Muscle of leg (tissue), 11 donors: ENCODE data around the gene TSPAN9. TPM values are rescaled to one million over a fixed set of nuclear protein-coding genes. Genes with fewer than 3 reads are reported as not detected.

Experiments used
- DNase-seq: peaks from one replicate; pipeline ENCODE4 v3.0.0; 2013
- H3K27ac ChIP-seq: one replicate; pipeline ENCODE4 v1.5.1; 2013; ENCODE audit warnings: mild to moderate bottlenecking, low read length, control low read depth
- H3K27me3 ChIP-seq: one replicate; pipeline ENCODE4 v1.6.1; 2013; ENCODE audit warnings: low read length; ENCODE audit not compliant: control insufficient read depth, insufficient read depth
- H3K36me3 ChIP-seq: one replicate; pipeline ENCODE4 v1.6.1; 2013; ENCODE audit warnings: low read length; ENCODE audit not compliant: control insufficient read depth, insufficient read depth
- H3K4me1 ChIP-seq: one replicate; pipeline ENCODE4 v1.6.1; 2013; ENCODE audit warnings: low read length; ENCODE audit not compliant: control insufficient read depth, insufficient read depth
- H3K4me3 ChIP-seq: one replicate; pipeline ENCODE4 v1.5.1; 2013; ENCODE audit warnings: low read length, control low read depth
- H3K9me3 ChIP-seq: replicated peaks from 2 replicates; pipeline ENCODE4 v1.6.1; 2013; ENCODE audit warnings: low read depth, low read length; ENCODE audit not compliant: control insufficient read depth
- WGBS: methylation state at CpG from one replicate; pipeline ENCODE4 v1.1.5; 2013; ENCODE audit warnings: missing lambda C conversion rate; ENCODE audit not compliant: insufficient coverage; 5-methylcytosine and 5-hydroxymethylcytosine counted together
- polyA plus RNA-seq, 8 donors: library from polyadenylated mRNA; unstranded; fragments of 120-200 nt; gene quantifications; one replicate each; pipeline versions ENCODE4 v1.2.1 to v1.2.3, GENCODE V29; 2013; ENCODE audit warnings: inconsistent platforms in 1 of 8, low replicate concordance in 1 of 8; ENCODE audit not compliant: insufficient read length in 8 of 8, insufficient read depth in 1 of 8
- total RNA-seq: library from RNA; stranded (reverse); fragments of 120-200 nt; gene quantifications from one replicate; pipeline ENCODE4 v1.2.4, GENCODE V29; 2013

The TSPAN9 gene
- total and polyA plus RNA-seq, 9 donors: 56.6 to 142 (median 116) TPM

DNA sequence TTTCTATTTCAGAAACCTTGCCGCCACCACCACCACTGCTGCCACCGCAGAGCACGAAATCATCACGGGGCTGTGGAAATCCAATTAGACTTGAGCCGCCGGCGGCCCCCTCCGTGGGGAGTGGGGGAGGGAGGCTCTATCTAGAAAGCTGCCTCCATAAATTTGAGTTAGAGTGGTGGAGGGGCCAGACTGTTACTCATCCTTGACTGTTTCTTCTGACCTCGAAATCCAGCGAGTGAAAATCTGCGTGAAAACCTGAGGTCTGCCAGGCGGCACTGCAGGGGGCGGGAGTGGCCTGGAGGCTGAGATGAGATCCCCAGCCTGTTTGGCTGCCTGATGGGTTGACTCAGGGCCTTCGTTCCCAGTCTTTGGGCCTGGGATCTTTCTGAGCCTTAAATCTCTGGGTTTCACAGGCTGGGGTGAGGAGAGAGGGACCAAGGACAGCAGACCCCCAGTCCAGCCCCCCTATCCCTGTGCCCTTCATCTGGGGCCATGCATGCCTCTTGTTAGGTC lies 29.9 kb downstream of the TSPAN9 start:
- DNase-seq: no peak
- peaks cover 2% of the 10 kb centered on the region for H3K27me3 ChIP-seq
- no peaks in the 10 kb centered on the region for H3K36me3 ChIP-seq
- H3K9me3 ChIP-seq: no peaks in the 10 kb centered on the region
- no peak overlapping the region for H3K4me3 ChIP-seq
- WGBS: 47% methylated on average over 5 of the region's 14 CpGs
- H3K27ac ChIP-seq: no peak overlapping the region
- H3K4me1 ChIP-seq: peaks cover 33% of the 10 kb centered on the region

DNA sequence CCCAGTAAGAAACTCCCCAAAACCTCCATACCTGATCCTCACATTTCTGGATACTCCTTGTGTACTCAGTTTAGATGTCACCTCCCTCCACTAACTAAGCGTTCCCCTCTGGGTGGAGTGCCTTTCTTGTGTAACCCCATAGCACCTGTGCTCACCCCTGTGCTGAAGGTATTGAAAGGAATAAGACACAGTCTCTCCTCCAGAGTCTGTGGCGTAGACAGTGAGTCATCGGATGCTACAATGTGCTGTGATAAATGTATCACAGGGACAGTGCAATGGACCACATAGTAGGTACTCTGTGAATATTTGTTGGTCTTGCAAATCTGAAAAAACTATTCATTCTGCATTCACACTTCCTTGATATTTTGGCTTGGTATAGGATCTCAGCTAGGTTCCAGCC lies 30.8 kb downstream of the TSPAN9 start:
- no peaks in the 10 kb centered on the region for H3K36me3 ChIP-seq
- no CpG with 5 or more reads among the region's 3 CpGs for whole genome bisulfite sequencing
- H3K9me3 ChIP-seq: no peaks in the 10 kb centered on the region
- no peak for DNase-seq
- peaks cover 30% of the 10 kb centered on the region for H3K4me1 ChIP-seq
- no peak overlapping the region for H3K27ac ChIP-seq
- H3K27me3 ChIP-seq: peaks cover 2% of the 10 kb centered on the region
- H3K4me3 ChIP-seq: no peak overlapping the region

DNA sequence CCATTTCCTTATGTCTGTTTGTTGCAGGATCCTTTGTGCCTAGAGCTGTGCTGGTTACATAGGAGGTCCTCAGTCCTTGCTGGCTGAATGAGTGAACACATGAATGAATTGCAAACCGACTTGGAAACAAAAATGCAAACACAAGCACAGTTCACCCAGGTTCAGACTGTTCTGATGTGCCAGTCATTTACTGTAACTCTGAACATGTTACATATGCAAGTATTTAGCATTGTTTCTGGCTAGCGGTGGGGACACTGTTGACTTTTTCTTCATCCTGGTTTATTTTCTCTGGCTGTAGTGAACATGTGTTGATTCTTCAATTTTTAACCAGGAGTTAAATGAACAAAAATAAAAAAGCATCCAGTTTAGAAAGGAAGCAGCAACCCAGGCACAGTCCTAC lies 33.4 kb downstream of the TSPAN9 start:
- DNase-seq: no peak
- no peak overlapping the region for H3K27ac ChIP-seq
- no peaks in the 10 kb centered on the region for H3K9me3 ChIP-seq
- no peaks in the 10 kb centered on the region for H3K36me3 ChIP-seq
- no CpG with 5 or more reads among the region's 2 CpGs for WGBS
- H3K4me1 ChIP-seq: peaks cover 15% of the 10 kb centered on the region
- H3K4me3 ChIP-seq: no peak overlapping the region
- peaks cover 2% of the 10 kb centered on the region for H3K27me3 ChIP-seq

DNA sequence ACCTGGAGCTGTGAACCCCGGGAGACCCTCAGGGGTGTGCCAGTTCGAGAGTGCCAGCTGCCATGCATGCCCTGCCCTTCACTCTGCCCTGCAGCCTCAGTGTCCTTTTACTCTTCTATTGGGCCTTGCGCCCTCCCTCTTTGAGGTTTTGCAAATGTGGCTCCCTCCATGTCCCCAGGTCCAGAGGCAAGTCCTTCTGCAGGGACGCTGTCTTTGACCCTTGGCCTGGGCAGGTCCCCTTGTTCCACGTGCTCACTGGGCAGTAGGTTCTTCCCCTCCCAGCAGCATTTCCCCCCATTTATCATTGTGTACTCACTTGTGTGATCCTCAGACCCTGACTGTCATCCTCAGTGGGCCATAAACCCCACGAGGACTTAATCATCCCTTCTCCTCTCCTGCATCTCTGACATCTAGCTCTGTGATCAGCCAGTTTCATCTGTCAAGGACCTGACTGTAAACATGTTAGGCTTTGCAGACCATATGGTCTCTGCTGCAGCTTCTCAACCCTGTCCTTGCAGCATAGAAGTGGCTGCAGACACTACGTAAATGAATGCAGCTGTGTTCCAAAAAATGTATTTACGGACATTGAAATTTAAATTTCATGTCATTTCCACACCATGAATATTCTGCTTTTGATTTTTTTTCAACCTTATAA lies 36.6 kb downstream of the TSPAN9 start:
- WGBS: 68% methylated on average over 7 of the region's 8 CpGs

DNA sequence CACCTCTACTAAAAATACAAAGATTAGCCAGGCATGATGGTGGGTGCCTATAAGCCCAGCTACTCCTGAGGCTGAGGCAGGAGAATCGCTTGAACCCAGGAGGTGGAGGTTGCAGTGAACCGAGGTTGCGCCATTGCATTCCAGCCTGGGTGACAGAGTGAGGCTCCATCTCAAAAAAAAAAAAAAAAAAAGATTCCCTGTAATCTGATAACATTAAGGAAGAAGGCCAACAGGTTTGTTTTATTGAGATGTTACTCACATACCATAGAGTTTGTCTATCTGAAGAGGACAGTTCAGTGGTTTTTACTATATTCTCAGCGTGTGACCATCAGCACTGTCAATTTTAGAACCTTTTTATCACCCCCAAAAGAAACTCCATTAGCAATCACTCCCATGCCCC lies 37.5 kb downstream of the TSPAN9 start:
- H3K27me3 ChIP-seq: peaks cover 6% of the 10 kb centered on the region
- WGBS: no CpG with 5 or more reads among the region's 4 CpGs
- no peaks in the 10 kb centered on the region for H3K36me3 ChIP-seq
- no peaks in the 10 kb centered on the region for H3K9me3 ChIP-seq
- no peak overlapping the region for H3K4me3 ChIP-seq
- H3K4me1 ChIP-seq: peaks cover 24% of the 10 kb centered on the region
- no peak overlapping the region for H3K27ac ChIP-seq
- DNase-seq: no peak

More for the DNA sequence above, 36.6 kb downstream of the TSPAN9 start:
- H3K27me3 ChIP-seq: peaks cover 6% of the 10 kb centered on the region
- no peaks in the 10 kb centered on the region for H3K36me3 ChIP-seq
- no peaks in the 10 kb centered on the region for H3K9me3 ChIP-seq
- no peak for DNase-seq
- peaks cover 19% of the 10 kb centered on the region for H3K4me1 ChIP-seq
- H3K4me3 ChIP-seq: no peak overlapping the region
- H3K27ac ChIP-seq: no peak overlapping the region

DNA sequence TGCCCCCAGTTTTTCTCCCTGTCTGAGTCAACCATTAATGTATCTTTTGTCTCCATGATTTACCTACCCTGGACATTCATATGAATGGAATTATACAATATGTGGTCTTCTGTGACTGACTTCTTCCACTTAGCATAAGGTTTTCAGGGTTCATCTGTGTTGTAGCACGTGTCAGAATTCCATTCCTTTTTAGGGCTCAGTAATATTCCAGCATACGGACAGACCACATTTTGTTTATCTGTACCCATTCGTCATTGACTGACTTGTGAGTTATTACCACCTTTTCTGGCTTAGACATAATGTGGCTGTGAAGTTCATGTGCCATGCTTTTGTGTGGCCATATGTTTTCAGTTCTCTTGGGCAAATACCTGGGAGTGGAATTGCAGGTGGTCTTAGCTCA lies 37.9 kb downstream of the TSPAN9 start:
- Histone ChIP-seq H3K9me3 (no peaks in the 10 kb centered on the region), H3K4me1 (peaks cover 28% of the 10 kb centered on the region), H3K36me3 (no peaks in the 10 kb centered on the region), H3K27ac (no peak overlapping the region), H3K4me3 (no peak overlapping the region), H3K27me3 (peaks cover 6% of the 10 kb centered on the region)
- WGBS: no CpG with 5 or more reads among the region's 3 CpGs
- no peak for DNase-seq

DNA sequence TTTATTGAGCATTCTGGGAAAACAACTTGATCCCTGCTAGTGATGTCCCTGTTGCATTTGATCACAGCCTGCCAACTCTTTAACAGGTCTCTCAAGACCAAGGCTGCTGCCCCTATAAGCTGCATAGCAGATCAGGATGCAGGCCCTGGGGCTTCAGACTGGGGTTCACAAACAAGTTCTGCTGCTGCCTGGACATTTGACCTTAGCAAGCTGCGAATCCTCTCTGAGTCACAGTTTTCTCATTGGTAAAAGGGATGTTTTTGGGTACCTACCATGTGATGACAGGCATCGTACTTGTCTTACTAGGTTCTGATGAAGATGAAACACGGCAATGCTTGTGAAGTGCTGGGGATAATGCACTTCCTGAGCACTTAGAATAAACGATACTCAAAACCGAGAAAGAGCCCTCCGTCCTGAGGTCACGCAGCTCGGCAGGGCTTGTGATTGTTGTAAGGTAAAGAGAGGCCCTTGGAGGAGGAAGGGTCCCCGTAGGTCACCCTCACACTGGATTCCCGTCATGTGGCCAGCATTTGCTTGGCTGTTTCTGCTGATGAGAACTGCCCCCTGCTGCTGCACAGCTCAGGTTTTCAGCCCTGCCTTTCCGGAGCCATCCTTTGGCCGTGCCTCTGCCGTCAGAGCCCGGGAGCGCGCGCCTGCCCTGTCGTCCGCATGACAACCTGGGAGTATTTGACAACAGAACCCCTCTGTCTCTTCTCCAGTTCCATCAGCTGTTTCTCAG lies 39.1 kb downstream of the TSPAN9 start:
- Histone ChIP-seq H3K36me3 (no peaks in the 10 kb centered on the region), H3K27ac (peak overlapping the region; percentile 55), H3K4me3 (no peak overlapping the region), H3K27me3 (peaks cover 6% of the 10 kb centered on the region), H3K9me3 (no peaks in the 10 kb centered on the region), H3K4me1 (peaks cover 35% of the 10 kb centered on the region)
- no peak for DNase-seq
- WGBS: 51% methylated on average over 18 of the region's 19 CpGs

DNA sequence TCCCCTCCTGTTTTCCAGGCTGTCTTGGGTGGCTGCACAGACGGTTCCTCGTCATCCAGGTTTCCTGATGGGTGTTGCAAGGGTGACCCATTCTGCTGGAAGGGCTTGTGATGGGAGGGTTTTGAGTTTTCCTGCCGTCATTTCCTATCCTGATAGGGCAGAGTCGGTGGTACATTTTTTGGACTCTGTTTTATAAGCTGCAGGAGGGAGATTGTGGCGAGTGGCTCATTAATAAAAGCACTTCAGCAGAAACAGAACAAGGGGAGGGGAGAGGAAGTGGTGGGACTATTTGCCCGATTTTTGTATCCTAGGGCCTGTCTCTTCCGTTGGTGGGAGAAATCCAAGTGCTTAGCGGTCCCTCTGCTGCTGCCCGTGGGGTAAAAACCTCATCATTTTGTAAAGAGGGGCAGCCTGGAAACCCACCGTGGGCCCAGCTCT lies 40.0 kb downstream of the TSPAN9 start:
- no peak for DNase-seq
- H3K4me3 ChIP-seq: no peak overlapping the region
- H3K36me3 ChIP-seq: no peaks in the 10 kb centered on the region
- WGBS: 46% methylated on average over 8 of the region's 10 CpGs
- H3K9me3 ChIP-seq: no peaks in the 10 kb centered on the region
- peaks cover 6% of the 10 kb centered on the region for H3K27me3 ChIP-seq
- H3K4me1 ChIP-seq: peaks cover 35% of the 10 kb centered on the region
- H3K27ac ChIP-seq: peak overlapping the region; percentile 55

DNA sequence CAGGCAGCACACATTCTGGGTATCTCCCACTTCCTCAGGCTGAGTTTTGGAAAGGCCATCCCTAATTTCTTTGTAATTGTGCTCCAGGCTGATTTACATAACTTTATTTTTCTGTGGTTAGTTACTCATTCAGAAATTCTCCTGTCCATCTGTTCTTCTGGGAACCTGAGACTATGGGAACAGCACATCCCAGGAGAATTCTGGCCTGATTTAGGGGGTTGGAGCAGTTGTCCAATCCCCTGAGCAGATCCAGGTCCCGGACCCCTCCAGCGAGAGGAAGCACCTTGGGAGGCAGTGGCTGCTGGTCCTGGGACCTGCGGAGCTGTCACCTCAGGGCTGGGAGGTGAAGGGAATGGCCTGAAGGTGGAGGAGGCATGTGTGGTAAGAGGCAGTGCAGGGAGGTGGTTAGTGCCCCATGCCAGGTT lies 40.4 kb downstream of the TSPAN9 start:
- WGBS: 70% methylated on average over 3 of the region's 3 CpGs
- Histone ChIP-seq H3K27me3 (peaks cover 6% of the 10 kb centered on the region), H3K27ac (peak overlapping the region; percentile 47), H3K36me3 (no peaks in the 10 kb centered on the region), H3K9me3 (no peaks in the 10 kb centered on the region), H3K4me1 (peaks cover 38% of the 10 kb centered on the region), H3K4me3 (no peak overlapping the region)
- DNase-seq: no peak

DNA sequence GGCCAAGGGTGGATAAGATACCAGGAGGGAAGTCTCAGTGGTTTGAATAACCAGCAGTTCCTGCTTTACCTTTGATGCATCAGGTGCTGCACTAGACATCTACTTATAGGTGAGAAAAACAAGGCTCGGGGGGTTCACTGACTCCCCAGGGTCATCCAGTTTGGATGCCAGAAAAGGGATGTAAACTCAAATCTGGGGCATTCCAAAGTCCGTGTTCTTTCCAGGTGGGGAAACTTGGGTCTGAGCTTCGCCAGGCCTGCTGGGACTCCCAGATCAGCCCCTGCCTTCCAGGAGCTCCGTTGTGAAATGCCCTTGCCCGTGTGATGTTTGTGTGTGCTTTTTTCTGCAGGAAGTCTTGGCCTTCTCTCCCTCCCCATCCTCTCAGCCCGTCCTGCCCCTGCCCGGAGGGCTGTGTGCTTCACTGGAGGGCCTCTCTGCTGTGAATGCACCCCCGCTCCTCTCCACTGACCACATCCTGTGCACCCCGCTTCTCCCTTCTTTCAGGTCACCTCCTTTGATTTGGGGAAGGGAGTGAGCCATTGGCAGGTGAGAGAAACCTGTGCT lies 42.1 kb downstream of the TSPAN9 start:
- WGBS: 54% methylated on average over 2 of the region's 9 CpGs
- Histone ChIP-seq H3K9me3 (peaks cover 5% of the 10 kb centered on the region), H3K27ac (peak overlapping the region; percentile 52), H3K4me3 (no peak overlapping the region), H3K4me1 (peaks cover 46% of the 10 kb centered on the region), H3K27me3 (peaks cover 8% of the 10 kb centered on the region), H3K36me3 (no peaks in the 10 kb centered on the region)
- DNase-seq: no peak
